ENCODE results near the gene NDUFC1. TPM values are rescaled to one million over a fixed set of nuclear protein-coding genes. Genes with fewer than 3 reads are reported as not detected.
A peak's percentile ranks its signal among the peaks of the same experiment; 100 is the strongest.

NDUFC1 gene
- total and polyA plus RNA-seq, 2 of the 8 experiments (the other 6 are each of a cell fraction or from before 2014, with no cell fraction given) = 41.9 to 62.0 TPM

DNA sequence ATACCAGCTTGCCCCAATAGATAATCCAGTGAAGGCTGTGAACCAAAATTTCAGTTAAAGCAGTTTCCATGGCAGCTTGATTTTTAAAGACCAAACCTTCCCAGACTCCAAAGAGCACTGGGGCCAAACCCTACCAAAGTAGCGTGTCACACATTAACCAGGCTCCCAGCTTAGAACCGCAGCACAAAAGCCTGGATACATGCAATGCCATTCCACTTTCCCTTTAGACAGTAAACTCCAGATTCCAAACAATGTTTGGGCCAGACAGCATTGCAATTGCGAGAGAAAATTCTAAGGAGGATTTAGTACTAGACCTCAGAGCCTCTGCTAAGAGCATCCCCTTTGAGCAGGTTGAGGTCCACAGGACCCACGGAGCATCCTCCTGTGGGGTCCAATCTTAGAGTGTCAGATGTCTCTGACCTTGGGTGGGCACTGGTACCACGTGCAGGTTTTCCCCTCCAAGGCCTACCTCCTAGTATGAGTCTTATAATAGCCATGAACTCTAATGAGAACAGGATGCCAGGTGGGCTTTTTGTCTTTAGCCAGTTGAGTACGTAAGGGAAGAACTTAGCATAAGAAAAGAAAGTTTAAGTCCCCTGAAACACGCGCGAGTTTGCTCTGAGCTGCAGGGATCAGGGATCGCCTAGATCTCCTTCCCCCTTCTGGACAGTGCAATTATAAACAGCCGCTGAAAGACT, 61.0 kb downstream of the NDUFC1 start (continued):
- TF ChIP-seq NRF1 (IDR thresholded peaks at IDR 0.05; ENCODE audit: low read depth, low read length) = no peak
- TF ChIP-seq, protein P1, sequence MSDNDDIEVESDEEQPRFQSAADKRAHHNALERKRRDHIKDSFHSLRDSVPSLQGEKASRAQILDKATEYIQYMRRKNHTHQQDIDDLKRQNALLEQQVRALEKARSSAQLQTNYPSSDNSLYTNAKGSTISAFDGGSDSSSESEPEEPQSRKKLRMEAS (IDR thresholded peaks at IDR 0.05) = peak; percentile 19; the same call in 1 of the 2 replicates
- no peak for TF ChIP-seq SAP30 (IDR thresholded peaks at IDR 0.05; ENCODE audit: insufficient read depth, insufficient replicate concordance, low read length)
- TF ChIP-seq CTBP2 (IDR thresholded peaks at IDR 0.05; ENCODE audit: borderline replicate concordance, insufficient read depth, insufficient read length, low read length) = no peak
- TF ChIP-seq YY1 (IDR thresholded peaks at IDR 0.05; ENCODE audit: low read depth, low read length) = no peak
- no peak for TF ChIP-seq RFX5 (IDR thresholded peaks at IDR 0.05; ENCODE audit: borderline replicate concordance, low read depth, low read length)
- TF ChIP-seq KDM1A (IDR thresholded peaks at IDR 0.05; ENCODE audit: borderline replicate concordance, low read length) = no peak
- TF ChIP-seq CHD2 (IDR thresholded peaks at IDR 0.05; ENCODE audit: low read length) = no peak
- TF ChIP-seq TCF12 (IDR thresholded peaks at IDR 0.05; ENCODE audit: low read depth, low read length) = no peak
- TF ChIP-seq TAF1 (IDR thresholded peaks at IDR 0.05; ENCODE audit: low read depth, low read length) = 0 out of 2 replicates have a peak, but pooled peaks have one; percentile 32
- no peak for TF ChIP-seq BRCA1 (IDR thresholded peaks at IDR 0.05; ENCODE audit: low read depth, low read length)
- no peak for TF ChIP-seq TBP (IDR thresholded peaks at IDR 0.05; ENCODE audit: low read depth, low read length)
- TF ChIP-seq CBX8 (IDR thresholded peaks at IDR 0.05; ENCODE audit: borderline replicate concordance, low read depth, low read length) = no peak

Small RNAs within 50 kb of the gene (small RNA-seq; reads per million reads assigned to genes)
- gene RNU6-1074P (ENCODE audit: insufficient read depth) (not detected), gene RNU6-1214P (ENCODE audit: insufficient read depth) (not detected)

Other genes starting within 250 kb of the NDUFC1 start
- gene ELF2, start 125.3 kb downstream of the NDUFC1 start, total RNA-seq (2021; fragmentation: NEBNext Ultra II Directional; extraction: Animal tissue kit (Norgen Biotek cat#: 25700)) = 44.3 and 45.6 TPM in 2 replicates
- 12.2 and 21.1 TPM in 2 replicates for gene ELF2, start 125.3 kb downstream of the NDUFC1 start, polyA plus RNA-seq (2011; rRNA removed)
- gene MGARP, start 22.3 kb downstream of the NDUFC1 start, total RNA-seq (2021; fragmentation: NEBNext Ultra II Directional; extraction: Animal tissue kit (Norgen Biotek cat#: 25700)) = 2.5 and 2.8 TPM in 2 replicates
- gene MGARP, start 22.3 kb downstream of the NDUFC1 start, polyA plus RNA-seq (2011; rRNA removed) = 3.9 and 4.5 TPM in 2 replicates
- gene NAA15, start 972 bp downstream of the NDUFC1 start, total RNA-seq (2021; fragmentation: NEBNext Ultra II Directional; extraction: Animal tissue kit (Norgen Biotek cat#: 25700)) = 119 and 124 TPM in 2 replicates
- gene NAA15, start 972 bp downstream of the NDUFC1 start, polyA plus RNA-seq (2011; rRNA removed) = 5.1 and 9.7 TPM in 2 replicates
- 8.6 and 8.7 TPM in 2 replicates for gene RAB33B, start 151.6 kb upstream of the NDUFC1 start, total RNA-seq (2021; fragmentation: NEBNext Ultra II Directional; extraction: Animal tissue kit (Norgen Biotek cat#: 25700))
- 4.2 and 4.5 TPM in 2 replicates for gene RAB33B, start 151.6 kb upstream of the NDUFC1 start, polyA plus RNA-seq (2011; rRNA removed)